Measurements from ENCODE around the gene CRYGN.

The CRYGN gene

GRCh38 chr7:151386301-151387160, 53.4 kb downstream of the CRYGN start:
- Histone ChIP-seq H3K27ac (ENCODE audit: low read length) (no peak overlapping the region), H3K36me3 (replicated peaks; ENCODE audit: insufficient read depth, low read length) (no peaks in the 10 kb centered on the region), H2AFZ (ENCODE audit: low read length) (no peak overlapping the region), H3K9me2 (replicated peaks; ENCODE audit: insufficient read depth, low read length) (no peaks in the 10 kb centered on the region), H3K27me3 (replicated peaks; ENCODE audit: insufficient read depth, low read length) (peaks cover 99% of the 10 kb centered on the region), H4K20me1 (ENCODE audit: insufficient read depth, low read length) (no peaks in the 10 kb centered on the region), H3F3A (ENCODE audit: insufficient read depth, low read length) (no peaks in the 10 kb centered on the region), H3K4me1 (ENCODE audit: low read length) (peaks cover 7% of the 10 kb centered on the region), H3K9me3 (replicated peaks; ENCODE audit: insufficient read depth, low read length) (no peaks in the 10 kb centered on the region), H3K4me3 (ENCODE audit: low read length) (no peak overlapping the region), H3K9ac (ENCODE audit: low read length) (no peak overlapping the region), H3K4me2 (ENCODE audit: low read depth, low read length) (no peak overlapping the region), H3K79me2 (ENCODE audit: low read length) (no peaks in the 10 kb centered on the region)
- no peak for TF ChIP-seq EZH2phosphoT487 (IDR thresholded peaks at IDR 0.05; ENCODE audit: low read length)
- TF ChIP-seq CTCF (IDR thresholded peaks at IDR 0.05; ENCODE audit: low read length), result no peak
- TF ChIP-seq EZH2 (optimal IDR thresholded peaks at IDR 0.05; ENCODE audit: low read depth, low read length), result no peak
- DNase-seq, result no peak

GRCh38 chr7:151385626-151386300, 54.2 kb downstream of the CRYGN start:
- H3K36me3 ChIP-seq (replicated peaks; ENCODE audit: insufficient read depth, low read length), result no peaks in the 10 kb centered on the region
- no peak overlapping the region for H2AFZ ChIP-seq (ENCODE audit: low read length)
- no peak overlapping the region for H3K9ac ChIP-seq (ENCODE audit: low read length)
- TF ChIP-seq EZH2phosphoT487 (IDR thresholded peaks at IDR 0.05; ENCODE audit: low read length) (no peak), EZH2 (optimal IDR thresholded peaks at IDR 0.05; ENCODE audit: low read depth, low read length) (no peak), CTCF (IDR thresholded peaks at IDR 0.05; ENCODE audit: low read length) (no peak)
- peaks cover 7% of the 10 kb centered on the region for H3K4me1 ChIP-seq (ENCODE audit: low read length)
- no peaks in the 10 kb centered on the region for H3F3A ChIP-seq (ENCODE audit: insufficient read depth, low read length)
- no peaks in the 10 kb centered on the region for H3K79me2 ChIP-seq (ENCODE audit: low read length)
- no peaks in the 10 kb centered on the region for H4K20me1 ChIP-seq (ENCODE audit: insufficient read depth, low read length)
- no peaks in the 10 kb centered on the region for H3K9me3 ChIP-seq (replicated peaks; ENCODE audit: insufficient read depth, low read length)
- no peaks in the 10 kb centered on the region for H3K9me2 ChIP-seq (replicated peaks; ENCODE audit: insufficient read depth, low read length)
- no peak overlapping the region for H3K4me3 ChIP-seq (ENCODE audit: low read length)
- H3K4me2 ChIP-seq (ENCODE audit: low read depth, low read length), result no peak overlapping the region
- H3K27me3 ChIP-seq (replicated peaks; ENCODE audit: insufficient read depth, low read length), result peaks cover 99% of the 10 kb centered on the region
- no peak overlapping the region for H3K27ac ChIP-seq (ENCODE audit: low read length)
- no peak for DNase-seq

GRCh38 chr7:151384776-151385625, 54.9 kb downstream of the CRYGN start:
- peaks cover 98% of the 10 kb centered on the region for H3K27me3 ChIP-seq (replicated peaks; ENCODE audit: insufficient read depth, low read length)
- no peak overlapping the region for H3K9ac ChIP-seq (ENCODE audit: low read length)
- H3K4me2 ChIP-seq (ENCODE audit: low read depth, low read length), result no peak overlapping the region
- TF ChIP-seq EZH2phosphoT487 (IDR thresholded peaks at IDR 0.05; ENCODE audit: low read length) (no peak), CTCF (IDR thresholded peaks at IDR 0.05; ENCODE audit: low read length) (no peak), EZH2 (optimal IDR thresholded peaks at IDR 0.05; ENCODE audit: low read depth, low read length) (no peak)
- H3K4me3 ChIP-seq (ENCODE audit: low read length), result no peak overlapping the region
- no peaks in the 10 kb centered on the region for H3F3A ChIP-seq (ENCODE audit: insufficient read depth, low read length)
- no peaks in the 10 kb centered on the region for H3K9me3 ChIP-seq (replicated peaks; ENCODE audit: insufficient read depth, low read length)
- no peak overlapping the region for H3K27ac ChIP-seq (ENCODE audit: low read length)
- no peaks in the 10 kb centered on the region for H3K9me2 ChIP-seq (replicated peaks; ENCODE audit: insufficient read depth, low read length)
- DNase-seq, result no peak
- no peaks in the 10 kb centered on the region for H3K79me2 ChIP-seq (ENCODE audit: low read length)
- no peaks in the 10 kb centered on the region for H3K36me3 ChIP-seq (replicated peaks; ENCODE audit: insufficient read depth, low read length)
- no peaks in the 10 kb centered on the region for H4K20me1 ChIP-seq (ENCODE audit: insufficient read depth, low read length)
- no peak overlapping the region for H2AFZ ChIP-seq (ENCODE audit: low read length)
- peaks cover 7% of the 10 kb centered on the region for H3K4me1 ChIP-seq (ENCODE audit: low read length)

Measured in MM.1S (cell line).